HepG2 (cell line): Measurements from ENCODE around the gene CEP131. TPM values are rescaled to one million over a fixed set of nuclear protein-coding genes. Genes with fewer than 3 reads are reported as not detected.

ENCODE experiments used
- ATAC-seq: fragments of 200-7000 bp; cut with Tn5 transposase; 3 replicates; pipeline ENCODE4 v1.9.1; 2020; ENCODE audit warnings: mild to moderate bottlenecking, moderate library complexity
- BruUV-seq: library from RNA; stranded (reverse); fragments of 400-500 nt; replicated peaks from 2 replicates; lab custom pipeline; 2021; lab: Mats Ljungman, UMichigan
- CTCF ChIA-PET: fragments of 300-600 bp; formaldehyde crosslinking; extraction: SDS; loops from one replicate; lab custom pipeline; 2021; ENCODE audit warnings: low total read pairs, inconsistent platforms, low intra/inter-chr PET ratio; lab: Yijun Ruan, JAX
- POLR2A ChIA-PET: fragments of 350-600 bp; sonication (Branson Sonifier 250); formaldehyde crosslinking; loops from one replicate; lab custom pipeline; 2020; ENCODE audit warnings: antibody characterized with exemption, inconsistent platforms; lab: Yijun Ruan, JAX
- DNase-seq: peaks from one replicate; pipeline ENCODE4 v3.0.0-alpha.2; 2015; ENCODE audit warnings: low spot score
- FAIRE-seq: peaks from 3 replicates; lab custom pipeline; 2011; peaks lifted over from hg19 to GRCh38; lab: Jason Lieb, UNC
- H2AFZ ChIP-seq: one replicate; pipeline ENCODE4 v1.6.1; 2011; ENCODE audit warnings: low read length, inconsistent platforms
- H3K27ac ChIP-seq: fragments of 300-600 bp; 3 replicates; pipeline ENCODE4 v1.8.0; 2011; ENCODE audit warnings: mixed run types, mild to moderate bottlenecking, mixed read lengths, low read length, inconsistent platforms; ENCODE audit not compliant: insufficient read depth; ENCODE audit errors: extremely low read length
- H3K27me3 ChIP-seq, 2 experiments: fragments of 200-600 bp in 1 of 2; 2 replicates in 1 of 2; 3 replicates in 1 of 2; pipeline versions ENCODE4 v1.6.0 to v1.8.0; 2011; ENCODE audit warnings: low read length in 2 of 2, mild to moderate bottlenecking in 2 of 2, moderate library complexity in 2 of 2, inconsistent platforms in 1 of 2; ENCODE audit not compliant: insufficient read depth in 2 of 2, control insufficient read depth in 1 of 2
- H3K36me3 ChIP-seq, 2 experiments: fragments of 200-600 bp in 1 of 2; replicated peaks in 1 of 2; 2 replicates in 1 of 2; 3 replicates in 1 of 2; pipeline versions ENCODE4 v1.5.1 to v1.8.0; 2011; ENCODE audit warnings: low read length in 2 of 2, inconsistent platforms in 1 of 2; ENCODE audit not compliant: insufficient read depth in 2 of 2, control insufficient read depth in 1 of 2
- H3K4me1 ChIP-seq: 2 replicates; pipeline ENCODE4 v1.5.1; 2012; ENCODE audit warnings: low read length, inconsistent platforms; ENCODE audit not compliant: insufficient read depth
- H3K4me2 ChIP-seq: 2 replicates; pipeline ENCODE4 v1.6.0; 2011; ENCODE audit warnings: low read depth, low read length, inconsistent platforms
- H3K4me3 ChIP-seq, 3 experiments: fragments of 200-600 bp in 1 of 3; sonication (generic), shearing (Covaris generic) in 1 of 3; replicated peaks in 1 of 3; 2 replicates each; pipeline ENCODE4 v1.5.1; 2011 to 2016; ENCODE audit warnings: low read length in 3 of 3, inconsistent platforms in 2 of 3, low read depth in 2 of 3, mild to moderate bottlenecking in 2 of 3, control low read depth in 1 of 3, mixed read lengths in 1 of 3; ENCODE audit not compliant: insufficient read depth in 1 of 3
- H3K79me2 ChIP-seq: one replicate; pipeline ENCODE4 v1.6.1; 2011; ENCODE audit warnings: low read length, inconsistent platforms; ENCODE audit not compliant: insufficient read depth
- H3K9ac ChIP-seq: 2 replicates; pipeline ENCODE4 v1.6.0; 2011; ENCODE audit warnings: mild to moderate bottlenecking, low read depth, low read length, inconsistent platforms; ENCODE audit not compliant: insufficient read depth
- H3K9me3 ChIP-seq: 2 replicates; pipeline ENCODE4 v1.5.1; 2012; ENCODE audit warnings: mild to moderate bottlenecking, low read length
- H4K20me1 ChIP-seq: 2 replicates; pipeline ENCODE4 v1.6.0; 2011; ENCODE audit warnings: inconsistent platforms, mild to moderate bottlenecking, low read length, moderate library complexity; ENCODE audit not compliant: insufficient read depth
- ATF2 ChIP-seq: sonication (generic); formaldehyde crosslinking; IDR thresholded peaks from 2 replicates; pipeline ENCODE4 v1.4.0; 2020; ENCODE audit warnings: missing genetic modification reagents
- GTF2F1 ChIP-seq: fragments of 150-350 bp; IDR thresholded peaks from 2 replicates; pipeline ENCODE4 v1.6.1; 2014; ENCODE audit warnings: low read length
- HDAC2 ChIP-seq: sonication (generic); formaldehyde crosslinking; IDR thresholded peaks from 2 replicates; pipeline ENCODE4 v1.4.0; 2020; ENCODE audit warnings: missing genetic modification reagents
- HNF4G ChIP-seq, 2 experiments: sonication (generic) in 1 of 2; formaldehyde crosslinking in 1 of 2; IDR thresholded peaks; 2 replicates each; pipeline versions ENCODE4 v1.4.0 to v1.6.1; 2011 to 2020; ENCODE audit warnings: borderline replicate concordance in 2 of 2, low read depth in 2 of 2, mild to moderate bottlenecking in 2 of 2, low read length in 1 of 2, missing genetic modification reagents in 1 of 2, moderate library complexity in 1 of 2
- MTA1 ChIP-seq: sonication (generic); formaldehyde crosslinking; IDR thresholded peaks from 2 replicates; pipeline ENCODE4 v1.4.0; 2020; ENCODE audit warnings: missing genetic modification reagents, mild to moderate bottlenecking, borderline replicate concordance
- NR0B2 ChIP-seq: sonication (generic); formaldehyde crosslinking; IDR thresholded peaks from 2 replicates; pipeline ENCODE4 v1.4.0; 2020; ENCODE audit warnings: mild to moderate bottlenecking, missing genetic modification reagents
- RBFOX2 ChIP-seq: fragments of 200-400 bp; formaldehyde crosslinking; IDR thresholded peaks from 2 replicates; pipeline ENCODE4 v1.6.1; 2017; ENCODE audit warnings: low read depth, mild to moderate bottlenecking, low read length
- ZBTB2 ChIP-seq: sonication (generic); formaldehyde crosslinking; IDR thresholded peaks from 2 replicates; pipeline ENCODE4 v1.8.0; 2022; ENCODE audit warnings: low read depth, missing genetic modification reagents
- ZNF335 ChIP-seq: sonication (generic); formaldehyde crosslinking; IDR thresholded peaks from 2 replicates; pipeline ENCODE4 v1.4.0; 2020; ENCODE audit warnings: missing genetic modification reagents
- ZNF574 ChIP-seq: sonication (generic); formaldehyde crosslinking; IDR thresholded peaks from 2 replicates; pipeline ENCODE4 v1.4.0; 2020; ENCODE audit warnings: missing genetic modification reagents
- ZNF615 ChIP-seq: sonication (generic); formaldehyde crosslinking; IDR thresholded peaks from 2 replicates; pipeline ENCODE4 v1.5.0; 2020; ENCODE audit warnings: mild to moderate bottlenecking, missing genetic modification reagents, borderline replicate concordance
- WGBS: methylation state at CpG from one replicate; pipeline ENCODE4 v1.1.6; 2017; ENCODE audit warnings: low lambda C conversion rate; 5-methylcytosine and 5-hydroxymethylcytosine counted together
- in situ Hi-C: cut with HindIII; loops from 2 replicates; pipeline ENCODE4 v1.10.0; 2017; ENCODE audit warnings: low pct_unique_long_range_greater_than_20kb; ENCODE audit not compliant: extremely low pct_ligation_motif_present
- intact Hi-C: fragments of 100-400 bp; cut with micrococcal nuclease; formaldehyde crosslinking; loops from one replicate; pipeline ENCODE4 v1.10.0; 2022; ENCODE audit not compliant: unreplicated experiment
- polyA plus RNA-seq, 8 experiments: library from polyadenylated mRNA; depleted of rRNA in 3 of 8; stranded (reverse) in 7 of 8; unstranded in 1 of 8; fragments of >200 nt; fragmentation: Illumina TruSeq in 4 of 8; extraction: Trizol in 4 of 8; gene quantifications; 2 replicates each; pipeline versions ENCODE4 v1.2.1 to v1.2.3, GENCODE V29; 2011 to 2016; ENCODE audit warnings: low read depth in 4 of 8, missing spikeins in 1 of 8, mixed read lengths in 1 of 8; ENCODE audit not compliant: insufficient read depth in 1 of 8
- total RNA-seq, 5 experiments: library from RNA; depleted of rRNA; stranded (reverse); fragments of >200 nt; fragmentation: Illumina TruSeq; extraction: Trizol; gene quantifications; 2 replicates each; pipeline ENCODE4 v1.2.3, GENCODE V29; 2016; ENCODE audit warnings: low read depth in 1 of 5

Gene CEP131
- total and polyA plus RNA-seq, 2 of the 13 experiments (the other 11 are each of a cell fraction or from before 2014, with no cell fraction given), result 5.0 to 16.8 TPM

- 0 out of 5 replicates have a peak, but pooled peaks cover 0 to 4% of the 10 kb centered on the region in 2 experiments for H3K27me3 ChIP-seq
- H2AFZ ChIP-seq, result no peak overlapping the region
- peaks cover 49% of the 10 kb centered on the region for H3K4me1 ChIP-seq
- 89% methylated on average over 7 of the region's 7 CpGs for WGBS
- no TSS peak for BruUV-seq
- H3K9me3 ChIP-seq, result no peaks in the 10 kb centered on the region
- in situ Hi-C loops (no loop called here), intact Hi-C loops (no loop called here)
- ChIA-PET CTCF (no interaction called here), POLR2A (interaction anchor here (0.8 to 1.4 kb wide), 2 partner anchors 34 to 37 kb away, joined by 3 to 5 read pairs; no protein-coding TSS in a partner anchor)
- H3K4me2 ChIP-seq, result no peak overlapping the region
- no peak overlapping the region for H3K27ac ChIP-seq
- H3K36me3 ChIP-seq, result no peaks in the 10 kb centered on the region
- H3K4me3 ChIP-seq, result no peak overlapping the region
- H3K79me2 ChIP-seq, result no peaks in the 10 kb centered on the region
- no peaks in the 10 kb centered on the region for H4K20me1 ChIP-seq
- no peak for ATAC-seq
- H3K9ac ChIP-seq, result no peak overlapping the region
- no peak for DNase-seq
- no peak for FAIRE-seq
- TF ChIP-seq HNF4G (IDR thresholded peaks at IDR 0.05; ENCODE audit: borderline replicate concordance, low read depth, low read length), result no peak
- TF ChIP-seq HNF4G (CRISPR knock-in tag; IDR thresholded peaks at IDR 0.05; ENCODE audit: borderline replicate concordance, low read depth), result no peak
- no peak for TF ChIP-seq NR0B2
- TF ChIP-seq ZNF615 (CRISPR knock-in tag), result no peak
- TF ChIP-seq GTF2F1, result no peak
- no peak for TF ChIP-seq ZNF335 (CRISPR knock-in tag)
- TF ChIP-seq ATF2, result no peak
- no peak for TF ChIP-seq ZNF574 (CRISPR knock-in tag)
- TF ChIP-seq HDAC2 (CRISPR knock-in tag), result no peak
- no peak for TF ChIP-seq MTA1 (CRISPR knock-in tag)
- TF ChIP-seq RBFOX2, result 0 out of 2 replicates have a peak, but pooled peaks have one; percentile 19
- no peak for TF ChIP-seq ZBTB2 (CRISPR knock-in tag)
Measured at GRCh38 chr17:81167638-81168037, 55.1 kb downstream of the CEP131 start.
